SJCRH30 (cell line): Measurements from ENCODE around the gene IMPG1. TPM values are rescaled to one million over a fixed set of nuclear protein-coding genes. Genes with fewer than 3 reads are reported as not detected.
A peak's percentile ranks its signal among the peaks of the same experiment; 100 is the strongest.

Experiments
- DNase-seq, 2 experiments: peaks; one replicate each; pipeline ENCODE4 v3.0.0-alpha.2; 2015 to 2020
- H3K27ac ChIP-seq: fragments of 250-450 bp; sonication (Bioruptor Pico); 2 replicates; pipeline ENCODE4 v1.5.1; 2020; ENCODE audit warnings: mild to moderate bottlenecking, moderate library complexity
- H3K27me3 ChIP-seq: fragments of 250-450 bp; sonication (Bioruptor Pico); 2 replicates; pipeline ENCODE4 v1.5.1; 2020; ENCODE audit warnings: mild to moderate bottlenecking, moderate library complexity
- H3K36me3 ChIP-seq: fragments of 250-450 bp; sonication (Bioruptor Pico); 2 replicates; pipeline ENCODE4 v1.5.1; 2020; ENCODE audit warnings: mild to moderate bottlenecking, moderate library complexity
- H3K4me1 ChIP-seq: fragments of 250-450 bp; sonication (Bioruptor Pico); 2 replicates; pipeline ENCODE4 v1.5.1; 2020; ENCODE audit warnings: mild to moderate bottlenecking, moderate library complexity
- H3K4me3 ChIP-seq: fragments of 250-450 bp; sonication (Bioruptor Pico); 2 replicates; pipeline ENCODE4 v1.5.1; 2020; ENCODE audit warnings: mild to moderate bottlenecking, moderate library complexity
- H3K9me3 ChIP-seq: fragments of 250-450 bp; sonication (Bioruptor Pico); replicated peaks from 2 replicates; pipeline ENCODE4 v1.5.1; 2020; ENCODE audit warnings: mild to moderate bottlenecking, moderate library complexity
- total RNA-seq: library from RNA; depleted of rRNA; stranded (reverse); fragments of >200 nt; shearing (Covaris generic); gene quantifications from 2 replicates; pipeline ENCODE4 v1.2.3, GENCODE V29; 2014

Gene IMPG1
- total RNA-seq, 1 experiment from 2014 or later = 0.65 TPM

DNA sequence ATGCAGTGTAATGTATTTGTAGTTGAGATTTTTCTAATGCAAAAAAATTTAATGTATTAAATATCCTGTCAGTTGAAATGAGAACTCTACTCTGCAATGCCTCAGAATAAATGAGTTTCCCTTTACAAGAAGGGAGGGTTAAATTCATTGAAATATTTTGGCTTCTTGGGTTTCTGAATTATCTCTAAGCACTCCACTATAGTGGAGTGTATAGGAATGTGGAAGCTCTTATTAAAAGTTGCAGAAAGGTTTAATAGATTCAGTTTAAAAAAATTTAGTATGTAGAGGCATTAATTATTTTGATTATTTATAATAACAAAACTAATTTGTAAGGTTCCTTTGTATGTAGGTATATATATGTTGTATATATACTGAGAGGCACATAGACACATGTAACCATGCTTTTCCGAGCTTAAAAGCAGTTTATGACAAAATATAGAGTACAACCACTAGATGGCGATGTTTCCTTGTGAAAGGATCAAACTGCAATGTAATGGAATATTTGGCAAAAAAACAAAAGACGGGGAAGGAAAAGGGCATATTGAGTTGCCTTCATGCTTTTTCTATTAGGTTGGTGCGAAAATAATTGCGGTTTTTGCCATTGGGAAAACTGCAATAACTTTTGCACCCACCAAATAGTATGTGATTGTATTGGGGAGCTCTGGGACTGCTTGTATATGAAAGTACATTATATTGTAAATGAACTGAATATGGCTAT lies 179.2 kb downstream of the IMPG1 start:
- peak in 1 of 2 experiments; percentile 82 for DNase-seq
- H3K27ac ChIP-seq = no peak overlapping the region

DNA sequence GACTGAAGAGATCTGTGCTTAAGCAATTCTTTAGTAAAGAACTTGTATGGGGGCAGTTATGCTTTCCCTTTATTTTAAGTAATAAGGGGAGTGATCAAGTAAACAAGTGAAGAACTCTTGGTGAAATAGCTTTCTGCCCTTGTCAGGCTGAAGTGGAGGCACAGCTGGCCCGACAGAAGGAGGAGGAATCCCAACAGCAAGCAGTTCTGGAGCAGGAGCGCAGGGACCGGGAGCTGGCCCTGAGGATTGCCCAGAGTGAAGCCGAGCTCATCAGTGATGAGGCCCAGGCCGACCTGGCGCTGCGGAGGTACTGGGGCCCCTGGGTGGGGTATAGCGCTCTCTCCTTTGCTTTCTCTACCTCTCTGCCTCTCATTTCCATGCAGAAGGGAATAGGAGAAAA lies 180.1 kb downstream of the IMPG1 start:
- H3K27me3 ChIP-seq = no peaks in the 10 kb centered on the region
- H3K27ac ChIP-seq = no peak overlapping the region
- H3K36me3 ChIP-seq = no peaks in the 10 kb centered on the region; the same call in 1 of the 2 replicates
- H3K4me1 ChIP-seq = no peaks in the 10 kb centered on the region
- DNase-seq = no peak
- H3K4me3 ChIP-seq = no peak overlapping the region
- H3K9me3 ChIP-seq = no peaks in the 10 kb centered on the region

More for the DNA sequence above, 179.2 kb downstream of the IMPG1 start:
- Histone ChIP-seq H3K9me3 (no peaks in the 10 kb centered on the region), H3K4me3 (no peak overlapping the region), H3K36me3 (no peaks in the 10 kb centered on the region; the same call in 1 of the 2 replicates), H3K4me1 (no peaks in the 10 kb centered on the region), H3K27me3 (no peaks in the 10 kb centered on the region)

DNA sequence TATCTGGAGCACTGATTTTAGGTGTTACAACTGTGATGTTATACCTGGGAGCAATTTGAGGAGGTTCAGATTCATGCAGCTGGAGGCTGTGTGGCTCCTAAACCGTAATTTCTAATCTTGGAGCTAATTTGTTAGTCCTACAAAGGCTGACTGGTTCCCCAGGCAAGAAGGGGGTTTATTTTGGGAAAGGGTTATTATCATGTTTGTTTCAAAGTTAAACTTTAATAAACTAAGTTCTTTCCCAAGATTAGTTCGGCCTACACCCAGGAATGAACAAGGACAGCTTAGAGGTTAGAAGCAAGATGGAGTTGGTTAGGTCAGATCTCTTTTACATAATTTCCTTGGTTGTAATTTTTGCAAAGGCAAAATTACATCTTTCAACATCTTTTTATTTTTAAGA lies 187.6 kb downstream of the IMPG1 start:
- Histone ChIP-seq H3K27ac (no peak overlapping the region), H3K4me3 (no peak overlapping the region), H3K27me3 (no peaks in the 10 kb centered on the region), H3K4me1 (no peaks in the 10 kb centered on the region), H3K9me3 (no peaks in the 10 kb centered on the region), H3K36me3 (0 out of 2 replicates have a peak, but pooled peaks cover 2% of the 10 kb centered on the region)
- no peak for DNase-seq

DNA sequence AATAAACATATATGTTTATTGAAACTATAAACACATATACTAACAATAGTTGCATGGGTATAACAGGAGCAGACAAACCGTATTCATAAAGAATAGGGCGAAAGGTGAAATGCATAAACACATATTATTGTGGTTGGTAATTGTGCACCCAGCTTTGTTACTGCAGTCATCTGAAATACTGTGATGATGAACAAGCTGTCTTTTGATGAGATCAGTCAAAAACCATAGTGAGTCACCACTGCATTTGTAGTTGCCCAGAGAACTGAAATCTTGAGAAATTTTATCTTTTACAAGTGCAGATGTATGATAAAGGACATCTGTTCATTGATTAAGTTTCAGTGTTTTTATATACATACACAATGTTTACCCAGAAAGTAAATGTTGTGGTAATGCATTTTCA lies 189.7 kb downstream of the IMPG1 start:
- 0 out of 2 replicates have a peak, but pooled peaks cover 2% of the 10 kb centered on the region for H3K36me3 ChIP-seq
- no peak for DNase-seq

DNA sequence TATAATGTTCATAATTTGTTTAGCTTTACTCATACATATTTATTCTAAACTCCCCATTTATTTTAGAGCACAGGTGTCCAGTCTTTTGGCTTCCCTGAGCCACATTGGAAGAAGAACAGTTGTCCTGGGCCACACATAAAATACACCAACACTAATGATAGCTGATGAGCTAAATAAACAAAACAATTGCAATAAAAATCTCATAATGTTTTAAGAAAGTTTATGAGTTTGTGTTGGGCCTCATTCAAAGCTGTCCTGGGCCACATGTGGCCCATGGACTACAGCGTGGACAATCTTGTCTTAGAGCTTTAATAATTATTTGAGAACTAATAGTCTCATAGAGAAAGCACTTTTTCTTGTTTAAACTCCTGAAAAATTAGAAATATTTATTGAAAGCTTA lies 192.2 kb downstream of the IMPG1 start:
- no peak overlapping the region for H3K4me3 ChIP-seq
- H3K9me3 ChIP-seq = no peaks in the 10 kb centered on the region
- H3K27me3 ChIP-seq = no peaks in the 10 kb centered on the region
- H3K4me1 ChIP-seq = no peaks in the 10 kb centered on the region
- H3K36me3 ChIP-seq = 0 out of 2 replicates have a peak, but pooled peaks cover 2% of the 10 kb centered on the region
- DNase-seq = no peak
- H3K27ac ChIP-seq = no peak overlapping the region

More for the DNA sequence above, 189.7 kb downstream of the IMPG1 start:
- Histone ChIP-seq H3K27me3 (no peaks in the 10 kb centered on the region), H3K9me3 (no peaks in the 10 kb centered on the region), H3K4me3 (no peak overlapping the region), H3K4me1 (no peaks in the 10 kb centered on the region), H3K27ac (no peak overlapping the region)

DNA sequence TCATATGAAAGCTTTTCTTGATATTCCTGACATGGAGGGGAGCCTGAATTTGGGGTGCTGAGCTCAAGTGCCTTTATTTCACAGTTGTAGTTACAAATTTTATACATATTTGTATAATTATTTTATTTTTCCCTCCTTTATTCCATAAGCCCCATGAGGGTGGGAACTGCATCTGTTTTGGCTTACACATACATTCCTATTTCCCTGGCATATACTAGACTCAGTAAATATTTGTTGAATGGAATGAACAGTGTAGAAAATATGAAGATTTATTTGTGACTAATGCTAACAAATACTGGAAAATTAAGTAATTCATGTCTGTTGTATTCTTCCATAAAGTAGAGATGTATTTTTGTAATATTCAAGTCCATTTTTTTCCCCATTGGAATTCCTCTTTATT lies 196.3 kb downstream of the IMPG1 start:
- no peak overlapping the region for H3K4me3 ChIP-seq
- DNase-seq = no peak
- no peak overlapping the region for H3K27ac ChIP-seq
- H3K4me1 ChIP-seq = peaks cover 4% of the 10 kb centered on the region; the same call in 1 of the 2 replicates
- H3K9me3 ChIP-seq = no peaks in the 10 kb centered on the region
- no peaks in the 10 kb centered on the region for H3K36me3 ChIP-seq
- H3K27me3 ChIP-seq = no peaks in the 10 kb centered on the region

DNA sequence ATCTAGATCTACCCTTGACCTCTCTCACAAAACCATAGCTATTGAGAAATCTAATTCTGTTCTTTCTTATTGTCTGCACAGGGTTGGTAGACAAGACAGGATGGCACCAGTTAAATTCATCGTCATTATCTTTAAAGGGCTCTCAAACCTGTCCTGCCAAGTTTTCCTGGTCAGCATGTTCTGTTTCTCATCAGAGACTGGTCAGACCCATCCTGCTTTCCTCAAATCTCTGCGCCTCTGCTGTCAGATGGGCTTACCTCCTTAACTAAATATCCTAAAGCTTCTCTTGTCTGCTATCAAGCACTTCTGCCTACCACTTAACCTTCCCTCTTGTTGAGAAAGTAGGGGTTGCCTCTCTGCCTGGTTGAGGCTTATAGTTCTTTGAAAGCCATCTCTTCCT lies 198.2 kb downstream of the IMPG1 start:
- Histone ChIP-seq H3K27me3 (no peaks in the 10 kb centered on the region), H3K9me3 (no peaks in the 10 kb centered on the region), H3K4me3 (no peak overlapping the region), H3K4me1 (peaks cover 4% of the 10 kb centered on the region; the same call in 1 of the 2 replicates), H3K27ac (no peak overlapping the region), H3K36me3 (no peaks in the 10 kb centered on the region)
- DNase-seq = no peak
